SW 1271 (cell line): ENCODE results near the gene MZT2B.
"Not testable (repeated sequence)": the region's sequence is repeated elsewhere in the genome, so short reads cannot be mapped to it uniquely, and the experiment has no call there.

ENCODE experiments used
- DNase-seq, 2 experiments: peaks; one replicate each; lab custom pipeline; 2025; lab: John Stamatoyannopoulos, UW

MZT2B gene

GRCh38 chr2:130180404-130181324 is 1.4 kb upstream of the MZT2B start:
- not testable (repeated sequence) for DNase-seq

- peak; percentile 85 to 89 for DNase-seq
Observed at GRCh38 chr2:130181325-130181879, 660 bp upstream of the MZT2B start, which contains the start of gene SMPD4. Gene SMPD4, minus strand, starts transcription at chr2:130181602. Its CDS starts 5,010 bp downstream, at chr2:130176592.

GRCh38 chr2:130182826-130183511 is 907 bp downstream of the MZT2B start:
- not testable (repeated sequence) for DNase-seq

GRCh38 chr2:130183512-130184373 is 1.7 kb downstream of the MZT2B start:
- no peak for DNase-seq

GRCh38 chr2:130185436-130185835 is 3.4 kb downstream of the MZT2B start:
- no peak for DNase-seq

- no peak for DNase-seq
Observed at GRCh38 chr2:130185896-130186295, 3.8 kb downstream of the MZT2B start.

GRCh38 chr2:130186391-130186790 is 4.3 kb downstream of the MZT2B start:
- DNase-seq, result no peak

GRCh38 chr2:130187268-130187667 is 5.2 kb downstream of the MZT2B start:
- DNase-seq, result no peak

- DNase-seq, result not testable (repeated sequence)
Observed at GRCh38 chr2:130187859-130188792, 6.1 kb downstream of the MZT2B start.

GRCh38 chr2:130188958-130189357 is 6.9 kb downstream of the MZT2B start:
- not testable (repeated sequence) for DNase-seq

- no peak for DNase-seq
Observed at GRCh38 chr2:130190237-130190636, 8.2 kb downstream of the MZT2B start.

GRCh38 chr2:130191319-130191718 is 9.3 kb downstream of the MZT2B start:
- not testable (repeated sequence) for DNase-seq

GRCh38 chr2:130192451-130192850 is 10.4 kb downstream of the MZT2B start:
- not testable (repeated sequence) for DNase-seq

- not testable (repeated sequence) for DNase-seq
Observed at GRCh38 chr2:130193824-130194223, 11.8 kb downstream of the MZT2B start.

- not testable (repeated sequence) for DNase-seq
Observed at GRCh38 chr2:130195089-130195635, 13.1 kb downstream of the MZT2B start.

GRCh38 chr2:130196052-130196451 is 14.0 kb downstream of the MZT2B start:
- not testable (repeated sequence) for DNase-seq

- DNase-seq, result no peak
Observed at GRCh38 chr2:130198343-130198742, 16.3 kb downstream of the MZT2B start, which contains the start of gene TUBA3E. Gene TUBA3E, minus strand, starts transcription at chr2:130198439. Its CDS starts 79 bp downstream, at chr2:130198360.

- not testable (repeated sequence) for DNase-seq
Observed at GRCh38 chr2:130202518-130202917, 20.5 kb downstream of the MZT2B start.

- not testable (repeated sequence) for DNase-seq
Observed at GRCh38 chr2:130203150-130203549, 21.1 kb downstream of the MZT2B start.

- DNase-seq, result not testable (repeated sequence)
Observed at GRCh38 chr2:130207051-130207450, 25.0 kb downstream of the MZT2B start.
